NB4 (cell line): ENCODE data around the gene UPF3A.

ENCODE experiments used
- POLR2A ChIP-seq: IDR thresholded peaks from 2 replicates; pipeline ENCODE4 v1.6.1; 2011; ENCODE audit warnings: mild to moderate bottlenecking; ENCODE audit not compliant: insufficient read length; ENCODE audit errors: extremely low read depth
- TF ChIP-seq, protein P1 (sequence below): IDR thresholded peaks from one replicate; pipeline ENCODE4 v1.5.1; 2012; ENCODE audit warnings: low read depth, low read length

- TF ChIP-seq, protein P1, sequence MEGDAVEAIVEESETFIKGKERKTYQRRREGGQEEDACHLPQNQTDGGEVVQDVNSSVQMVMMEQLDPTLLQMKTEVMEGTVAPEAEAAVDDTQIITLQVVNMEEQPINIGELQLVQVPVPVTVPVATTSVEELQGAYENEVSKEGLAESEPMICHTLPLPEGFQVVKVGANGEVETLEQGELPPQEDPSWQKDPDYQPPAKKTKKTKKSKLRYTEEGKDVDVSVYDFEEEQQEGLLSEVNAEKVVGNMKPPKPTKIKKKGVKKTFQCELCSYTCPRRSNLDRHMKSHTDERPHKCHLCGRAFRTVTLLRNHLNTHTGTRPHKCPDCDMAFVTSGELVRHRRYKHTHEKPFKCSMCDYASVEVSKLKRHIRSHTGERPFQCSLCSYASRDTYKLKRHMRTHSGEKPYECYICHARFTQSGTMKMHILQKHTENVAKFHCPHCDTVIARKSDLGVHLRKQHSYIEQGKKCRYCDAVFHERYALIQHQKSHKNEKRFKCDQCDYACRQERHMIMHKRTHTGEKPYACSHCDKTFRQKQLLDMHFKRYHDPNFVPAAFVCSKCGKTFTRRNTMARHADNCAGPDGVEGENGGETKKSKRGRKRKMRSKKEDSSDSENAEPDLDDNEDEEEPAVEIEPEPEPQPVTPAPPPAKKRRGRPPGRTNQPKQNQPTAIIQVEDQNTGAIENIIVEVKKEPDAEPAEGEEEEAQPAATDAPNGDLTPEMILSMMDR = no peak
- TF ChIP-seq POLR2A = no peak
These were observed 15.0 kb downstream of the UPF3A start for GRCh38 chr13:114296448-114296847.
